ENCODE measurements around the gene DDX11. TPM values are rescaled to one million over a fixed set of nuclear protein-coding genes. Genes with fewer than 3 reads are reported as not detected.

The DDX11 gene
- polyA plus RNA-seq, 1 donor from 2014 or later: 9.8 TPM

DNA sequence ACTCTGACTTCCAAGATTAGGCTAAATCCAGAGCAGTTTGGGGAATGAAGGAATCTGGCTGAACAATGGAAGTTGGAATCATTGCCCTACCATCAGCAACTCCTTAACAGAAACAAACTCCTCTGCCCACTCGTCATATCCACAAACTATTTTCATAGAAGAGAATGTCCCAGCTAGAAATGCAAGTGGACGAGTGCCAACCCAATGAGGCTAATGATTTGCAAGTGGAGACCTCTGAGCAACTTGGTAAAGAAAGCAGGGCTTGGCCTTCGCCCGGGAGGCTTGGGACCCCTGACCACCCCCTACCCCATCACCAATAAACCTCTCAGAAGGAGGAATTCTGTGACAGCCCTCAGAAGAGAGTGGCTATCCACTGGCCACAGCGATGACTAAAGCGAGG, 40.0 kb upstream of the DDX11 start:
- Histone ChIP-seq H3K4me3 (ENCODE audit: low read length) (no peak overlapping the region), H3K27ac (ENCODE audit: low read length) (no peak overlapping the region), H3K9me2 (ENCODE audit: insufficient read depth, low read length) (no peaks in the 10 kb centered on the region), H4K20me1 (ENCODE audit: insufficient read depth) (no peaks in the 10 kb centered on the region), H3K36me3 (ENCODE audit: insufficient read depth, low read length) (no peaks in the 10 kb centered on the region), H3F3A (ENCODE audit: insufficient read depth, low read length, poor library complexity, severe bottlenecking) (no peaks in the 10 kb centered on the region), H3K9me3 (ENCODE audit: low read length) (no peaks in the 10 kb centered on the region), H3K9ac (ENCODE audit: low read length) (no peak overlapping the region), H2AFZ (ENCODE audit: low read depth, low read length) (no peak overlapping the region), H3K4me2 (ENCODE audit: low read length) (no peak overlapping the region), H3K27me3 (ENCODE audit: insufficient read depth, low read depth, low read length) (no peaks in the 10 kb centered on the region), H3K79me2 (replicated peaks; ENCODE audit: insufficient read depth, low read length) (no peaks in the 10 kb centered on the region)
- TF ChIP-seq CTCF (IDR thresholded peaks at IDR 0.05; ENCODE audit: poor library complexity, severe bottlenecking) (no peak), SMC3 (conservative IDR thresholded peaks at IDR 0.05; ENCODE audit: poor library complexity) (no peak), POLR2AphosphoS5 (IDR thresholded peaks at IDR 0.05) (no peak), EZH2 (IDR thresholded peaks at IDR 0.05; ENCODE audit: borderline replicate concordance, insufficient read depth, low read length, poor library complexity, severe bottlenecking) (no peak), TAF1 (IDR thresholded peaks at IDR 0.05; ENCODE audit: low read depth) (no peak), MXI1 (conservative IDR thresholded peaks at IDR 0.05; ENCODE audit: poor library complexity, severe bottlenecking) (no peak), RAD21 (conservative IDR thresholded peaks at IDR 0.05) (no peak), EP300 (conservative IDR thresholded peaks at IDR 0.05; ENCODE audit: poor library complexity, severe bottlenecking) (no peak)
- TF ChIP-seq, protein P1, sequence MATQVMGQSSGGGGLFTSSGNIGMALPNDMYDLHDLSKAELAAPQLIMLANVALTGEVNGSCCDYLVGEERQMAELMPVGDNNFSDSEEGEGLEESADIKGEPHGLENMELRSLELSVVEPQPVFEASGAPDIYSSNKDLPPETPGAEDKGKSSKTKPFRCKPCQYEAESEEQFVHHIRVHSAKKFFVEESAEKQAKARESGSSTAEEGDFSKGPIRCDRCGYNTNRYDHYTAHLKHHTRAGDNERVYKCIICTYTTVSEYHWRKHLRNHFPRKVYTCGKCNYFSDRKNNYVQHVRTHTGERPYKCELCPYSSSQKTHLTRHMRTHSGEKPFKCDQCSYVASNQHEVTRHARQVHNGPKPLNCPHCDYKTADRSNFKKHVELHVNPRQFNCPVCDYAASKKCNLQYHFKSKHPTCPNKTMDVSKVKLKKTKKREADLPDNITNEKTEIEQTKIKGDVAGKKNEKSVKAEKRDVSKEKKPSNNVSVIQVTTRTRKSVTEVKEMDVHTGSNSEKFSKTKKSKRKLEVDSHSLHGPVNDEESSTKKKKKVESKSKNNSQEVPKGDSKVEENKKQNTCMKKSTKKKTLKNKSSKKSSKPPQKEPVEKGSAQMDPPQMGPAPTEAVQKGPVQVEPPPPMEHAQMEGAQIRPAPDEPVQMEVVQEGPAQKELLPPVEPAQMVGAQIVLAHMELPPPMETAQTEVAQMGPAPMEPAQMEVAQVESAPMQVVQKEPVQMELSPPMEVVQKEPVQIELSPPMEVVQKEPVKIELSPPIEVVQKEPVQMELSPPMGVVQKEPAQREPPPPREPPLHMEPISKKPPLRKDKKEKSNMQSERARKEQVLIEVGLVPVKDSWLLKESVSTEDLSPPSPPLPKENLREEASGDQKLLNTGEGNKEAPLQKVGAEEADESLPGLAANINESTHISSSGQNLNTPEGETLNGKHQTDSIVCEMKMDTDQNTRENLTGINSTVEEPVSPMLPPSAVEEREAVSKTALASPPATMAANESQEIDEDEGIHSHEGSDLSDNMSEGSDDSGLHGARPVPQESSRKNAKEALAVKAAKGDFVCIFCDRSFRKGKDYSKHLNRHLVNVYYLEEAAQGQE (IDR thresholded peaks at IDR 0.05; ENCODE audit: borderline replicate concordance): no peak

DNA sequence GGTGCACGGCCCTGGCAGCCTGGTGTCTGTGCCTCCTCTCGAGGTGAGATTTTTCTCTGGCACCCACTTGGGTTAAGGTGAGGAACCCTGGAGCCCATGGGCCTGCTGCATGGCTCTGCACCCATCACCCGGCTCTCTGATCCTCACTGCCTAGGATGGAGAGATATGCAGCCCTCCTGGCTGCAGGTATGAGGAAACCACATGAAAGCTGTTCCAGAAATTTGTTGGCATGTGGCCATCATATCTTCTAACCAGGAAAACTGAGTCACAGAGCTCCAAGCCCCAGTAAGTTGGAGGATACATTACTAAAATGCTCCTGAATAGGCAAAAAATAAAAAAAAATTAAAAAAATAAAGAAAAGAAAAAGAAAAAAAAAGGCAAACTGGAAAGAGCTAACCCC, 39.3 kb upstream of the DDX11 start:
- Histone ChIP-seq H3K36me3 (ENCODE audit: insufficient read depth, low read length) (no peaks in the 10 kb centered on the region), H3K4me3 (ENCODE audit: low read length) (no peak overlapping the region), H3K9me2 (ENCODE audit: insufficient read depth, low read length) (no peaks in the 10 kb centered on the region), H2AFZ (ENCODE audit: low read depth, low read length) (no peak overlapping the region), H3K4me2 (ENCODE audit: low read length) (no peak overlapping the region), H3K27ac (ENCODE audit: low read length) (no peak overlapping the region), H3K9ac (ENCODE audit: low read length) (no peak overlapping the region), H3K27me3 (ENCODE audit: insufficient read depth, low read depth, low read length) (no peaks in the 10 kb centered on the region), H3K79me2 (replicated peaks; ENCODE audit: insufficient read depth, low read length) (no peaks in the 10 kb centered on the region), H3F3A (ENCODE audit: insufficient read depth, low read length, poor library complexity, severe bottlenecking) (no peaks in the 10 kb centered on the region), H3K9me3 (ENCODE audit: low read length) (no peaks in the 10 kb centered on the region), H4K20me1 (ENCODE audit: insufficient read depth) (no peaks in the 10 kb centered on the region)
- TF ChIP-seq, protein P1 (IDR thresholded peaks at IDR 0.05; ENCODE audit: borderline replicate concordance): no peak
- TF ChIP-seq MXI1 (conservative IDR thresholded peaks at IDR 0.05; ENCODE audit: poor library complexity, severe bottlenecking): no peak

Measured in neural cell (in vitro differentiated cells).